ENCODE data around the gene PID1. TPM values are rescaled to one million over a fixed set of nuclear protein-coding genes. Genes with fewer than 3 reads are reported as not detected.
A peak's percentile ranks its signal among the peaks of the same experiment; 100 is the strongest.

The PID1 gene
- total RNA-seq, 6 experiments from 2014 or later: 28.5 to 95.4 (median 65.3) TPM

DNA sequence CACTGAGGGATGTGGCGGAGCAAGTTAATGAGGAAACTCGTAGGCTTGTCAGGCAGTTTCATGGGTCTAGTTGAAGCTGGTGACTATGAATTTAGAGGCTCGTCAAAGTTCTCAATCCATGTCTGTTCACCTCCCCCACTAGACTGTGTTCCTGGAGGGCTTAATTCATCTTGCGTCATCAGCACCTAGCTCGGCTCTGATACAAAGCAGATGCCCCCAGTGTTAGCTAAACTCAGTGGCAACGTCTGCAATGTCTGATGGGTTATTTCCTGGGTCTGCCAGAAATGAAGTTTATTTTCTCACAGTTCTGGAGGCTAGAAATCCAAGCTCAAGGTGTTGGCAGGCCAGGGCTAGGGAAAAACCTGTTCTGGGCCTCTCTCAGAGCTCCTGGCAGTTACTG, 140.6 kb downstream of the PID1 start:
- ATAC-seq (no peak), DNase-seq (no peak)
- Histone ChIP-seq H3K4me3 (no peak overlapping the region), H3K36me3 (peaks cover 0 to 7% (median 0%) of the 10 kb centered on the region in 4 donors), H3K9me3 (no peaks in the 10 kb centered on the region), H3K27me3 (no peaks in the 10 kb centered on the region), H3K27ac (no peak overlapping the region), H3K4me1 (peaks cover 0 to 8% (median 0%) of the 10 kb centered on the region in 4 donors)
- intact Hi-C loops (cut with DNase I): loop anchor here in 1 of 2 donors (10.0 kb wide), 1 partner anchor 144 kb away; the partner anchor contains the start of gene PID1
- TF ChIP-seq, protein P1, sequence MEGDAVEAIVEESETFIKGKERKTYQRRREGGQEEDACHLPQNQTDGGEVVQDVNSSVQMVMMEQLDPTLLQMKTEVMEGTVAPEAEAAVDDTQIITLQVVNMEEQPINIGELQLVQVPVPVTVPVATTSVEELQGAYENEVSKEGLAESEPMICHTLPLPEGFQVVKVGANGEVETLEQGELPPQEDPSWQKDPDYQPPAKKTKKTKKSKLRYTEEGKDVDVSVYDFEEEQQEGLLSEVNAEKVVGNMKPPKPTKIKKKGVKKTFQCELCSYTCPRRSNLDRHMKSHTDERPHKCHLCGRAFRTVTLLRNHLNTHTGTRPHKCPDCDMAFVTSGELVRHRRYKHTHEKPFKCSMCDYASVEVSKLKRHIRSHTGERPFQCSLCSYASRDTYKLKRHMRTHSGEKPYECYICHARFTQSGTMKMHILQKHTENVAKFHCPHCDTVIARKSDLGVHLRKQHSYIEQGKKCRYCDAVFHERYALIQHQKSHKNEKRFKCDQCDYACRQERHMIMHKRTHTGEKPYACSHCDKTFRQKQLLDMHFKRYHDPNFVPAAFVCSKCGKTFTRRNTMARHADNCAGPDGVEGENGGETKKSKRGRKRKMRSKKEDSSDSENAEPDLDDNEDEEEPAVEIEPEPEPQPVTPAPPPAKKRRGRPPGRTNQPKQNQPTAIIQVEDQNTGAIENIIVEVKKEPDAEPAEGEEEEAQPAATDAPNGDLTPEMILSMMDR (IDR thresholded peaks at IDR 0.05): no peak
- no peak for TF ChIP-seq POLR2A (IDR thresholded peaks at IDR 0.05)
- 42% methylated on average over 5 of the region's 6 CpGs for WGBS (ENCODE audit: insufficient coverage, low coverage, low lambda C conversion rate, missing lambda C conversion rate)

DNA sequence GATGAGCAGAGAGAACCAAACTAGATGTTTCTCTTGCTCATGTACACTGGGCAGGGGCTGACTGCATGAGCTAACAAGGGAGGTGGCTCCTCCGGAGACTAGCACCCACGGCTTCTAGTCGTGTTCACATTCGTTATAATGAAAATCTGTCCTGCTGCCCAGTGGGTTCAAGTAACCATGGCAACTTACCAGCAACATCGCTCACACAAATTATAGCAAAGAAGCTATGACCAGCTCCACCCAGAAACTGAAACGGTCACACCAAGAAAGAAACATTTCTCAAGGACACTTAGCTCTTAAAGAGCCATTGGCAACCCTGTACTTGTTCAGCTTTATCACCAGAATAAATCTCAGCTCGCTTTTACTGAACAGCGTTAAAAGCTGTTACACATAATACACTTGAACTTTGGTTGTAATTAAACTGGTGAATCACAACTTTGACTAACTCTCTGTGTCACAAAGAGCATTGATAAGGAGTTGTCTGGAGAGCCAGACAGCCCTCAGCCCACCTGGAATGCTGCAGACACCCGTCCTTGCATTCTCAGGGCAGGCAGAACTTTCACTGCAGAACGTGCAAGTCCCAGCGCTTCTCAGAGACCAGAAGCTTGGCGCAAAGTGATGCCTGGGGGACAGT, 141.2 kb downstream of the PID1 start:
- no peak for DNase-seq
- no peaks in the 10 kb centered on the region for H3K27me3 ChIP-seq
- H3K4me1 ChIP-seq: peaks cover 0 to 8% (median 0%) of the 10 kb centered on the region in 4 donors
- no peak overlapping the region for H3K4me3 ChIP-seq
- H3K9me3 ChIP-seq: no peaks in the 10 kb centered on the region
- ATAC-seq: peak in 1 of 4 donors; percentile 46
- WGBS (ENCODE audit: insufficient coverage, low coverage, low lambda C conversion rate, missing lambda C conversion rate): 66% methylated on average over 11 of the region's 12 CpGs
- TF ChIP-seq, protein P1 (IDR thresholded peaks at IDR 0.05): no peak
- TF ChIP-seq POLR2A (IDR thresholded peaks at IDR 0.05): no peak
- intact Hi-C loops (cut with DNase I): loop anchor here in 1 of 2 donors (10.0 kb wide), 1 partner anchor 145 kb away; the partner anchor contains the start of gene PID1
- no peak overlapping the region for H3K27ac ChIP-seq
- H3K36me3 ChIP-seq: peaks cover 0 to 7% (median 0%) of the 10 kb centered on the region in 4 donors

DNA sequence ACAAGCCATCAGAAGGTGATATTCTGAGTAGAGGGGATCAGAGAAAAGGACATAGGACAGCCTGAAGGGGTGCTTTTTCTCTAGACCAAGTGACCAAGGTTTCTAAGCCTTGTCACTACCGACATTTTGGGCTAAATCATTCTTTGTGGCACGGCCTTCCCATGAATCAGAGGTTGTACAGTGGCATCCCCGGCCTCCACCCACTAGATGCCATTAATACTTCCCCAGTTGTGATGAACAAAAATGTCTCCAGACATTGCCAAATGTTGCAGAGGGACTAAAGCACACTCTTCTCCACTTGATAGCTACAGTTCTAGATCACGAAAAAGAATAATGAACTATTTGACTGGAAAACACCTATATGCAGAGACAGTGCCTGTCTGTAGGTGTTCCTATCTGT, 143.6 kb downstream of the PID1 start:
- Histone ChIP-seq H3K4me1 (no peaks in the 10 kb centered on the region), H3K9me3 (no peaks in the 10 kb centered on the region), H3K27ac (no peak overlapping the region), H3K4me3 (no peak overlapping the region), H3K27me3 (no peaks in the 10 kb centered on the region), H3K36me3 (peaks cover 0 to 7% (median 0%) of the 10 kb centered on the region in 4 donors)
- intact Hi-C loops (cut with DNase I): no loop called here
- no peak for DNase-seq
- no peak for TF ChIP-seq POLR2A (IDR thresholded peaks at IDR 0.05)
- TF ChIP-seq, protein P1 (IDR thresholded peaks at IDR 0.05): no peak
- no peak for ATAC-seq
- WGBS (ENCODE audit: insufficient coverage, low coverage, low lambda C conversion rate, missing lambda C conversion rate): 84% methylated on average over 4 of the region's 4 CpGs

DNA sequence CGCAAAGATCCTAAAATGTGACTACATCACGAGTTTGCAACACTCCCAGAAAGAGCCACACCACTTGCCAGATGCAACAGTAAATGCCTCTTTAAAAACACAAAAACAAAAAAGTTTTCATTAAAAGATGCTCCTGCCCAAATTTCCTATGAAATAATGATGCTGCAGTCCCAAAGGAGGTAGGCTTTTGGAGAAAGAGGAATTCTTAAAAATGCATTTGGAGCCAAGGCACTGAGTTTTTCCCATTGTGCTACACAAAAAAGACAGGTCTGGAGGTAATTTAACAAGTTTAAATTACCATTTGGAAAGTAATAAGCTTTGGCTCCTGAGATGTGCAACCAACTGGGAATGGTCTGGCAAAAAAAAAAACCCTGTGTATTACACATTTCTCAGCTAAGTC, 145.0 kb downstream of the PID1 start:
- H3K9me3 ChIP-seq: no peaks in the 10 kb centered on the region
- no peaks in the 10 kb centered on the region for H3K36me3 ChIP-seq
- intact Hi-C loops (cut with DNase I): no loop called here
- H3K4me1 ChIP-seq: no peaks in the 10 kb centered on the region
- 88% methylated on average over 2 of the region's 2 CpGs for WGBS (ENCODE audit: insufficient coverage, low coverage, low lambda C conversion rate, missing lambda C conversion rate)
- H3K27me3 ChIP-seq: no peaks in the 10 kb centered on the region
- ATAC-seq (no peak), DNase-seq (no peak)
- no peak overlapping the region for H3K27ac ChIP-seq
- H3K4me3 ChIP-seq: no peak overlapping the region
- no peak for TF ChIP-seq POLR2A (IDR thresholded peaks at IDR 0.05)
- TF ChIP-seq, protein P1 (IDR thresholded peaks at IDR 0.05): no peak

Data from right lobe of liver (tissue), 6 donors.